ENCODE data around the gene SLC7A8.
A peak's percentile ranks its signal among the peaks of the same experiment; 100 is the strongest.

The SLC7A8 gene

GRCh38 chr14:23153851-23154796 is 29.3 kb downstream of the SLC7A8 start:
- TF ChIP-seq PKNOX1 (IDR thresholded peaks at IDR 0.05) (no peak), L3MBTL2 (conservative IDR thresholded peaks at IDR 0.05) (peak; percentile 80)
- peak; percentile 56 for DNase-seq (ENCODE audit: extremely low spot score)
- ChIA-PET POLR2A (no interaction called here), CTCF (interaction anchor here (0.6 to 1.4 kb wide), 2 partner anchors 10 to 33 kb away, joined by 3 to 6 read pairs; no protein-coding TSS in a partner anchor)

- POLR2A ChIA-PET, result no interaction called here
- CTCF ChIA-PET, result no interaction called here
- TF ChIP-seq NFRKB (IDR thresholded peaks at IDR 0.05) (no peak), TARDBP (IDR thresholded peaks at IDR 0.05) (no peak), PKNOX1 (IDR thresholded peaks at IDR 0.05) (no peak), FOXK2 (IDR thresholded peaks at IDR 0.05) (no peak), L3MBTL2 (conservative IDR thresholded peaks at IDR 0.05) (no peak), SUZ12 (IDR thresholded peaks at IDR 0.05) (no peak), HDGF (IDR thresholded peaks at IDR 0.05; ENCODE audit: borderline replicate concordance) (no peak)
- no peak for DNase-seq (ENCODE audit: extremely low spot score)
These were observed 32.1 kb downstream of the SLC7A8 start for GRCh38 chr14:23151342-23151741.

GRCh38 chr14:23149745-23150144 is 33.7 kb downstream of the SLC7A8 start:
- ChIA-PET POLR2A (no interaction called here), CTCF (no interaction called here)
- no peak for DNase-seq (ENCODE audit: extremely low spot score)
- TF ChIP-seq SUZ12 (IDR thresholded peaks at IDR 0.05), result no peak
- TF ChIP-seq NFRKB (IDR thresholded peaks at IDR 0.05), result no peak

- POLR2A ChIA-PET, result no interaction called here
- DNase-seq (ENCODE audit: extremely low spot score), result no peak
- CTCF ChIA-PET, result interaction anchor here (0.6 kb wide), 1 partner anchor 27 kb away, joined by 3 read pairs; no protein-coding TSS in a partner anchor
- TF ChIP-seq CTBP1 (IDR thresholded peaks at IDR 0.05; ENCODE audit: borderline replicate concordance) (no peak), LEF1 (IDR thresholded peaks at IDR 0.05; ENCODE audit: borderline replicate concordance) (no peak), FOXK2 (IDR thresholded peaks at IDR 0.05) (no peak)
These were observed 34.7 kb downstream of the SLC7A8 start for GRCh38 chr14:23148591-23149249.

- DNase-seq (ENCODE audit: extremely low spot score), result no peak
- CTCF ChIA-PET, result interaction anchor here (0.6 kb wide), 1 partner anchor 38 kb away, joined by 3 read pairs; no protein-coding TSS in a partner anchor
- TF ChIP-seq PKNOX1 (IDR thresholded peaks at IDR 0.05) (no peak), BHLHE40 (IDR thresholded peaks at IDR 0.05; ENCODE audit: borderline replicate concordance) (no peak), ELF4 (IDR thresholded peaks at IDR 0.05) (no peak), LEF1 (IDR thresholded peaks at IDR 0.05; ENCODE audit: borderline replicate concordance) (no peak), NFRKB (IDR thresholded peaks at IDR 0.05) (no peak), L3MBTL2 (conservative IDR thresholded peaks at IDR 0.05) (no peak), TARDBP (IDR thresholded peaks at IDR 0.05) (no peak), CTBP1 (IDR thresholded peaks at IDR 0.05; ENCODE audit: borderline replicate concordance) (no peak), HDGF (IDR thresholded peaks at IDR 0.05; ENCODE audit: borderline replicate concordance) (no peak), SUZ12 (IDR thresholded peaks at IDR 0.05) (no peak), FOXM1 (IDR thresholded peaks at IDR 0.05; ENCODE audit: borderline replicate concordance) (no peak)
- POLR2A ChIA-PET, result no interaction called here
These were observed 35.8 kb downstream of the SLC7A8 start for GRCh38 chr14:23147676-23148075.

- TF ChIP-seq HDGF (IDR thresholded peaks at IDR 0.05; ENCODE audit: borderline replicate concordance) (no peak), SP1 (IDR thresholded peaks at IDR 0.05) (no peak), ELF4 (IDR thresholded peaks at IDR 0.05) (no peak)
- ChIA-PET CTCF (no interaction called here), POLR2A (no interaction called here)
- no peak for DNase-seq (ENCODE audit: extremely low spot score)
These were observed 36.5 kb downstream of the SLC7A8 start for GRCh38 chr14:23146980-23147379.

- POLR2A ChIA-PET, result no interaction called here
- no peak for DNase-seq (ENCODE audit: extremely low spot score)
- CTCF ChIA-PET, result interaction anchor here (1.2 kb wide), 1 partner anchor 25 kb away, joined by 8 read pairs; no protein-coding TSS in a partner anchor
- no peak for TF ChIP-seq CTBP1 (IDR thresholded peaks at IDR 0.05; ENCODE audit: borderline replicate concordance)
- no peak for TF ChIP-seq BHLHE40 (IDR thresholded peaks at IDR 0.05; ENCODE audit: borderline replicate concordance)
- no peak for TF ChIP-seq ZNF384 (IDR thresholded peaks at IDR 0.05)
- no peak for TF ChIP-seq SUZ12 (IDR thresholded peaks at IDR 0.05)
- TF ChIP-seq PKNOX1 (IDR thresholded peaks at IDR 0.05), result no peak
- TF ChIP-seq FOXM1 (IDR thresholded peaks at IDR 0.05; ENCODE audit: borderline replicate concordance), result no peak
- no peak for TF ChIP-seq FOXK2 (IDR thresholded peaks at IDR 0.05)
- TF ChIP-seq NFRKB (IDR thresholded peaks at IDR 0.05), result no peak
- TF ChIP-seq HDGF (IDR thresholded peaks at IDR 0.05; ENCODE audit: borderline replicate concordance), result no peak
- no peak for TF ChIP-seq ELF4 (IDR thresholded peaks at IDR 0.05)
- no peak for TF ChIP-seq FOXA1 (IDR thresholded peaks at IDR 0.05)
- TF ChIP-seq LEF1 (IDR thresholded peaks at IDR 0.05; ENCODE audit: borderline replicate concordance), result no peak
These were observed 37.0 kb downstream of the SLC7A8 start for GRCh38 chr14:23146351-23146910.

All from HEK293T (cell line).